OCI-M1 (cell line): ENCODE measurements around the gene NAA50.

Experiments
- DNase-seq: peaks from one replicate; lab custom pipeline; 2025; lab: John Stamatoyannopoulos, UW

Gene NAA50

GRCh38 chr3:113743006-113743630 lies 2.9 kb downstream of the NAA50 start:
- DNase-seq: peak; percentile 67

GRCh38 chr3:113741620-113742019 lies 4.4 kb downstream of the NAA50 start:
- no peak for DNase-seq

GRCh38 chr3:113741086-113741485 lies 5.0 kb downstream of the NAA50 start:
- no peak for DNase-seq

GRCh38 chr3:113736548-113737089 lies 9.4 kb downstream of the NAA50 start:
- DNase-seq: peak; percentile 87

GRCh38 chr3:113731694-113732093 lies 14.4 kb downstream of the NAA50 start:
- DNase-seq: no peak

- no peak for DNase-seq
Observed at GRCh38 chr3:113730550-113730949, 15.5 kb downstream of the NAA50 start.

GRCh38 chr3:113728661-113729060 lies 17.4 kb downstream of the NAA50 start:
- no peak for DNase-seq

- DNase-seq: peak; percentile 33
Observed at GRCh38 chr3:113721636-113722035, 24.4 kb downstream of the NAA50 start.

GRCh38 chr3:113719758-113720157 lies 26.3 kb downstream of the NAA50 start:
- DNase-seq: no peak

- no peak for DNase-seq
Observed at GRCh38 chr3:113719294-113719693, 26.8 kb downstream of the NAA50 start.

GRCh38 chr3:113717818-113718217 lies 28.2 kb downstream of the NAA50 start:
- no peak for DNase-seq

GRCh38 chr3:113717308-113717707 lies 28.7 kb downstream of the NAA50 start:
- no peak for DNase-seq

- DNase-seq: no peak
Observed at GRCh38 chr3:113714702-113715101, 31.3 kb downstream of the NAA50 start.

- DNase-seq: peak; percentile 13
Observed at GRCh38 chr3:113712129-113712528, 33.9 kb downstream of the NAA50 start.

GRCh38 chr3:113707835-113708234 lies 38.2 kb downstream of the NAA50 start:
- no peak for DNase-seq

GRCh38 chr3:113698956-113699355 lies 47.1 kb downstream of the NAA50 start:
- no peak for DNase-seq

- DNase-seq: no peak
Observed at GRCh38 chr3:113698213-113698742, 47.8 kb downstream of the NAA50 start.

GRCh38 chr3:113697500-113698090 lies 48.5 kb downstream of the NAA50 start:
- DNase-seq: peak; percentile 50

- peak; percentile 99 for DNase-seq
Observed at GRCh38 chr3:113696658-113697499, 49.2 kb downstream of the NAA50 start.

- DNase-seq: peak; percentile 78
Observed at GRCh38 chr3:113695786-113696645, 50.0 kb downstream of the NAA50 start, which contains the start of gene USF3. TSS of gene USF3 (minus strand) at chr3:113696642. CDS start at chr3:113674878, 21,764 bp downstream.

GRCh38 chr3:113695431-113695785 lies 50.6 kb downstream of the NAA50 start:
- DNase-seq: no peak

- DNase-seq: no peak
Observed at GRCh38 chr3:113690482-113690881, 55.6 kb downstream of the NAA50 start.
